Measurements from ENCODE around the gene GNB2. TPM values are rescaled to one million over a fixed set of nuclear protein-coding genes. Genes with fewer than 3 reads are reported as not detected.
"Not testable (repeated sequence)": the region's sequence is repeated elsewhere in the genome, so short reads cannot be mapped to it uniquely, and the experiment has no call there.

Gene GNB2
- polyA plus RNA-seq, 1 experiment = 68.4 TPM

GRCh38 chr7:100699018-100699417 lies 25.5 kb downstream of the GNB2 start:
- no peak for TF ChIP-seq CTCF (IDR thresholded peaks at IDR 0.05; ENCODE audit: low read depth, low read length)
- Histone ChIP-seq H3K27me3 (ENCODE audit: control insufficient read depth, insufficient read depth, low read length) (peaks cover 11% of the 10 kb centered on the region), H3K4me3 (ENCODE audit: low read depth, low read length) (no peak overlapping the region), H3K9me3 (ENCODE audit: control insufficient read depth, insufficient read depth, low read length) (0 out of 2 replicates have a peak, but pooled peaks cover 4% of the 10 kb centered on the region), H3K27ac (ENCODE audit: low read depth, low read length) (no peak overlapping the region)
- DNase-seq (ENCODE audit: low read depth, low spot score) = no peak
- ChIA-PET POLR2A (no interaction called here), CTCF (interaction anchor here (1.3 kb wide), 1 partner anchor 139 kb away, joined by 3 read pairs; no protein-coding TSS in a partner anchor)

GRCh38 chr7:100701089-100701488 lies 27.5 kb downstream of the GNB2 start:
- DNase-seq (ENCODE audit: low read depth, low spot score); H3K9me3 ChIP-seq (ENCODE audit: control insufficient read depth, insufficient read depth, low read length): not testable (repeated sequence)
- POLR2A ChIA-PET = interaction anchor here (0.6 kb wide), 1 partner anchor 91 kb away, joined by 4 read pairs; no protein-coding TSS in a partner anchor

GRCh38 chr7:100705320-100705752 lies 31.8 kb downstream of the GNB2 start:
- ChIA-PET POLR2A (interaction anchor here (0.6 to 2.3 kb wide), 22 partner anchors 11 to 389 kb away, joined by 3 to 19 read pairs (median 6); partner anchors contain the start of genes EPHB4, FBXO24, GIGYF1 and LRCH4), CTCF (interaction anchor here (0.5 to 6.1 kb wide), 41 partner anchors 8 to 1546 kb away, joined by 3 to 165 read pairs (median 5); partner anchors contain the start of genes EPHB4, FBXO24, LRCH4 and MOSPD3)
- peak; percentile 90 for TF ChIP-seq CTCF (IDR thresholded peaks at IDR 0.05; ENCODE audit: low read depth, low read length)
- Histone ChIP-seq H3K27me3 (ENCODE audit: control insufficient read depth, insufficient read depth, low read length) (peaks cover 7% of the 10 kb centered on the region), H3K4me3 (ENCODE audit: low read depth, low read length) (peak overlapping the region; percentile 77), H3K9me3 (ENCODE audit: control insufficient read depth, insufficient read depth, low read length) (no peaks in the 10 kb centered on the region; the same call in 1 of the 2 replicates), H3K27ac (ENCODE audit: low read depth, low read length) (peak overlapping the region; percentile 82)
- DNase-seq (ENCODE audit: low read depth, low spot score) = no peak

More at GRCh38 chr7:100701089-100701488, 27.5 kb downstream of the GNB2 start:
- not testable (repeated sequence) for H3K27me3 ChIP-seq (ENCODE audit: control insufficient read depth, insufficient read depth, low read length); H3K4me3 ChIP-seq (ENCODE audit: low read depth, low read length); H3K27ac ChIP-seq (ENCODE audit: low read depth, low read length)
- CTCF ChIA-PET = interaction anchor here (3.2 to 6.1 kb wide), 2 partner anchors 10 to 151 kb away, joined by 9 to 165 read pairs; partner anchors contain the start of gene SLC12A9

GRCh38 chr7:100705753-100706671 lies 32.5 kb downstream of the GNB2 start, which contains the start of gene POP7:
Gene POP7, plus strand, starts transcription at chr7:100706121. Its CDS starts 710 bp downstream, at chr7:100706831.
- peak; percentile 97 for DNase-seq (ENCODE audit: low read depth, low spot score)
- peak within 1 kb of the TSS; percentile 82 for H3K27ac ChIP-seq (ENCODE audit: low read depth, low read length)
- H3K27me3 ChIP-seq (ENCODE audit: control insufficient read depth, insufficient read depth, low read length) = peaks cover 2% of the 10 kb centered on the region
- peak within 1 kb of the TSS; percentile 87 for H3K4me3 ChIP-seq (ENCODE audit: low read depth, low read length)
- no peaks in the 10 kb centered on the region; the same call in 1 of the 2 replicates for H3K9me3 ChIP-seq (ENCODE audit: control insufficient read depth, insufficient read depth, low read length)
- CTCF ChIA-PET = interaction anchor here (0.5 to 6.1 kb wide), 41 partner anchors 8 to 1546 kb away, joined by 3 to 165 read pairs (median 5); partner anchors contain the start of genes EPHB4, FBXO24, LRCH4 and MOSPD3
- POLR2A ChIA-PET = interaction anchor here (0.5 to 2.3 kb wide), 27 partner anchors 11 to 389 kb away, joined by 3 to 19 read pairs (median 6); partner anchors contain the start of genes EPHB4, FBXO24, GIGYF1 and LRCH4
- TF ChIP-seq CTCF (IDR thresholded peaks at IDR 0.05; ENCODE audit: low read depth, low read length) = no peak

- Histone ChIP-seq H3K27me3 (ENCODE audit: control insufficient read depth, insufficient read depth, low read length) (no peaks in the 10 kb centered on the region), H3K27ac (ENCODE audit: low read depth, low read length) (no peak overlapping the region), H3K9me3 (ENCODE audit: control insufficient read depth, insufficient read depth, low read length) (no peaks in the 10 kb centered on the region; the same call in 1 of the 2 replicates), H3K4me3 (ENCODE audit: low read depth, low read length) (peak overlapping the region; percentile 87)
- ChIA-PET POLR2A (interaction anchor here (0.6 to 2.3 kb wide), 4 partner anchors 19 to 146 kb away, joined by 3 to 17 read pairs (median 10); partner anchors contain the start of gene SLC12A9), CTCF (interaction anchor here (2.3 to 6.1 kb wide), 3 partner anchors 11 to 145 kb away, joined by 13 to 165 read pairs (median 25); partner anchors contain the start of gene SLC12A9)
- no peak for DNase-seq (ENCODE audit: low read depth, low spot score)
- no peak for TF ChIP-seq CTCF (IDR thresholded peaks at IDR 0.05; ENCODE audit: low read depth, low read length)
These were observed 33.3 kb downstream of the GNB2 start for GRCh38 chr7:100706672-100707311.
